H1 (cell line): ENCODE results near the gene SLC4A1. TPM values are rescaled to one million over a fixed set of nuclear protein-coding genes. Genes with fewer than 3 reads are reported as not detected.

ENCODE experiments used
- CHD1 ChIP-seq: IDR thresholded peaks from 2 replicates; pipeline ENCODE4 v1.6.1; 2012; ENCODE audit warnings: low read depth, low read length, improper control_type of control experiment
- CHD7 ChIP-seq: fragments of 300-600 bp; sonication (generic); IDR thresholded peaks from 2 replicates; pipeline ENCODE4 v1.7.1; 2012; ENCODE audit warnings: low read length, moderate library complexity, mild to moderate bottlenecking, inconsistent platforms; ENCODE audit not compliant: insufficient replicate concordance
- KDM1A ChIP-seq: fragments of 200-600, 300-600 bp; sonication (generic); IDR thresholded peaks from 2 replicates; pipeline ENCODE4 v1.7.1; 2016; ENCODE audit warnings: mild to moderate bottlenecking, low read length, borderline replicate concordance
- KDM4A ChIP-seq: IDR thresholded peaks from one replicate; pipeline ENCODE4 v1.7.1; 2012; ENCODE audit warnings: low read depth, mild to moderate bottlenecking, moderate library complexity, low read length, inconsistent platforms; ENCODE audit not compliant: severe bottlenecking
- POLR2AphosphoS5 ChIP-seq: IDR thresholded peaks from 2 replicates; pipeline ENCODE4 v1.6.1; 2011; ENCODE audit warnings: low read depth, low read length
- SRF ChIP-seq: IDR thresholded peaks from 2 replicates; pipeline ENCODE4 v1.6.1; 2011; ENCODE audit warnings: mild to moderate bottlenecking, low read depth, low read length, moderate library complexity
- TAF7 ChIP-seq: optimal IDR thresholded peaks from 2 replicates; pipeline ENCODE3; 2011; ENCODE audit warnings: low read depth, mild to moderate bottlenecking, inconsistent platforms, low read length, moderate library complexity, borderline replicate concordance
- USF2 ChIP-seq: IDR thresholded peaks from 2 replicates; pipeline ENCODE4 v1.6.1; 2011; ENCODE audit warnings: low read length, improper control_type of control experiment
- ZNF274 ChIP-seq: IDR thresholded peaks from 2 replicates; pipeline ENCODE4 v1.7.0; 2012; ENCODE audit warnings: low read length, borderline replicate concordance; ENCODE audit errors: extremely low read depth
- polyA plus RNA-seq, 7 experiments: library from polyadenylated mRNA; depleted of rRNA in 3 of 7; stranded (reverse) in 5 of 7; unstranded in 2 of 7; fragments of >200 nt in 5 of 7; fragments of 200-250 nt in 2 of 7; gene quantifications; 1 replicate in 5 of 7; 2 replicates in 1 of 7; 4 replicates in 1 of 7; pipeline versions ENCODE4 v1.2.1 to v1.2.3, GENCODE V29; 2011 to 2013; ENCODE audit warnings: missing spikeins in 2 of 7, mixed read lengths in 2 of 7
- total RNA-seq: library from RNA; stranded (reverse); fragmentation: NEBNext Ultra II Directional; extraction: Animal tissue kit (Norgen Biotek cat#: 25700); gene quantifications from 2 replicates; pipeline ENCODE4 v1.2.1, GENCODE V29; 2021

Gene SLC4A1
- total and polyA plus RNA-seq, 2 of the 8 experiments (the other 6 are each of a cell fraction or from before 2014, with no cell fraction given) = 0.08 TPM; not detected in 1

GRCh38 chr17:44282264-44282663 lies 14.3 kb upstream of the SLC4A1 start (continued):
- TF ChIP-seq CHD7 (no peak), TAF7 (no peak), SRF (no peak), POLR2AphosphoS5 (no peak), KDM4A (no peak), ZNF274 (no peak), CHD1 (no peak), KDM1A (no peak), USF2 (no peak)
